Measurements from ENCODE around the gene IGFALS. TPM values are rescaled to one million over a fixed set of nuclear protein-coding genes. Genes with fewer than 3 reads are reported as not detected.

IGFALS gene
- total and polyA plus RNA-seq, 2 donors (not counting 3 experiments of a cell fraction or from before 2014, with no cell fraction given), result not detected

- peaks cover 25% of the 10 kb centered on the region for H3K79me2 ChIP-seq (ENCODE audit: control insufficient read depth, insufficient read depth, low read length)
- ChIA-PET POLR2A (no interaction called here), CTCF (no interaction called here)
- intact Hi-C loops (cut with micrococcal nuclease), result loop anchor here (10.0 kb wide), 1 partner anchor 482 kb away; the partner anchor contains the start of gene UBE2I
- peaks cover 0 to 23% of the 10 kb centered on the region in 2 experiments for H3K36me3 ChIP-seq (ENCODE audit: control insufficient read depth in 2 of 2, extremely low read depth in 1 of 2, insufficient read depth in 2 of 2, low read length in 2 of 2)
- H3K9ac ChIP-seq (replicated peaks; ENCODE audit: extremely low read depth, insufficient read depth, low read length), result no peak overlapping the region
- no peaks in the 10 kb centered on the region for H3K9me1 ChIP-seq (replicated peaks; ENCODE audit: control insufficient read depth, extremely low read depth, insufficient read depth, low read length)
- H3K4me3 ChIP-seq (replicated peaks in 1 of 3; ENCODE audit: insufficient read depth in 1 of 3, low read depth in 1 of 3, low read length in 3 of 3), result no peak overlapping the region
- no peaks in the 10 kb centered on the region for H3K9me3 ChIP-seq (replicated peaks; ENCODE audit: control insufficient read depth, insufficient read depth, low read length)
- peaks cover 5% of the 10 kb centered on the region for H3K4me1 ChIP-seq (ENCODE audit: control insufficient read depth, extremely low read depth, insufficient read depth, low read length)
- no peaks in the 10 kb centered on the region for H4K20me1 ChIP-seq (replicated peaks; ENCODE audit: control insufficient read depth, extremely low read depth, insufficient read depth, low read length)
- DNase-seq (ENCODE audit: low read depth, low spot score) (no peak), FAIRE-seq (no peak)
- no peak overlapping the region for H2AFZ ChIP-seq (ENCODE audit: low read depth, low read length)
- no peak for TF ChIP-seq JUN (IDR thresholded peaks at IDR 0.05; ENCODE audit: borderline replicate concordance, insufficient read depth, insufficient read length, low read depth)
- TF ChIP-seq POLR2A (IDR thresholded peaks at IDR 0.05; ENCODE audit: low read depth, low read length), result no peak
- TF ChIP-seq CTCF (IDR thresholded peaks at IDR 0.05; ENCODE audit: extremely low read depth in 1 of 2, insufficient read depth in 1 of 2, low read depth in 1 of 2, low read length in 2 of 2), result no peak
- no peak for TF ChIP-seq GATA2 (IDR thresholded peaks at IDR 0.05; ENCODE audit: insufficient read depth, insufficient read length, low read depth, low read length)
- no peak for TF ChIP-seq MAX (IDR thresholded peaks at IDR 0.05; ENCODE audit: insufficient read depth, insufficient read length)
- TF ChIP-seq MYC (IDR thresholded peaks at IDR 0.05; ENCODE audit: low read depth, low read length), result no peak
- no peak for TF ChIP-seq FOS (IDR thresholded peaks at IDR 0.05; ENCODE audit: borderline replicate concordance, insufficient read depth, low read length)
- no peak for TF ChIP-seq POLR2AphosphoS5 (IDR thresholded peaks at IDR 0.05; ENCODE audit: insufficient read depth, low read depth, low read length)
- no peak for TF ChIP-seq EZH2 (IDR thresholded peaks at IDR 0.05; ENCODE audit: borderline replicate concordance, low read depth, low read length, severe bottlenecking)
- no TSS peak for BruUV-seq (replicated peaks)
- no peaks in the 10 kb centered on the region for H3K27me3 ChIP-seq (ENCODE audit: control insufficient read depth in 2 of 2, insufficient read depth in 2 of 2, low read length in 2 of 2)
- H3K4me2 ChIP-seq (ENCODE audit: insufficient read depth, low read length), result no peak overlapping the region
- dilution Hi-C loops (cut with MboI; ENCODE audit: extremely low pct_ligation_motif_present, low sequenced_read_pairs), result no loop called here
- no peak overlapping the region for H3K27ac ChIP-seq (ENCODE audit: insufficient read depth, low read depth, low read length)
These were observed 6.5 kb downstream of the IGFALS start for GRCh38 chr16:1787056-1787321.

Measured in endothelial cell of umbilical vein (primary cell).